Heart right ventricle (tissue), 16 donors: Measurements from ENCODE around the gene SYTL5. TPM values are rescaled to one million over a fixed set of nuclear protein-coding genes. Genes with fewer than 3 reads are reported as not detected.

ENCODE experiments used
- ATAC-seq, 8 donors: fragments of 200-7000 bp; cut with Tn5 transposase; one replicate each; pipeline ENCODE4 v1.9.1; 2020; ENCODE audit warnings: mild to moderate bottlenecking in 8 of 8, moderate library complexity in 8 of 8, moderate number of reproducible peaks in 1 of 8
- DNase-seq, 2 donors: peaks; one replicate each; pipeline ENCODE4 v3.0.0-alpha.2; 2020
- H3K27ac ChIP-seq, 10 donors: fragments of 200-600 bp; sonication (generic) in 2 of 10; one replicate each; pipeline versions ENCODE4 v1.5.0 to v1.8.0; 2020 to 2022; ENCODE audit warnings: mild to moderate bottlenecking in 3 of 10
- H3K27me3 ChIP-seq, 7 donors: fragments of 200-600 bp; one replicate each; pipeline ENCODE4 v1.8.0; 2021 to 2022; ENCODE audit warnings: mild to moderate bottlenecking in 2 of 7
- H3K36me3 ChIP-seq, 9 donors: fragments of 200-600 bp; sonication (generic) in 1 of 9; one replicate each; pipeline versions ENCODE4 v1.5.0 to v1.8.0; 2020 to 2022; ENCODE audit warnings: mild to moderate bottlenecking in 2 of 9
- H3K4me1 ChIP-seq, 9 donors: fragments of 200-600 bp; sonication (generic) in 1 of 9; one replicate each; pipeline versions ENCODE4 v1.5.0 to v1.8.0; 2020 to 2022; ENCODE audit warnings: mild to moderate bottlenecking in 4 of 9
- H3K4me3 ChIP-seq, 10 donors: fragments of 200-600 bp; sonication (generic) in 2 of 10; one replicate each; pipeline versions ENCODE4 v1.5.0 to v1.8.0; 2020 to 2022; ENCODE audit warnings: mild to moderate bottlenecking in 7 of 10, moderate library complexity in 2 of 10
- H3K9me3 ChIP-seq, 11 donors: fragments of 200-600 bp in 10 of 11; sonication (generic) in 2 of 11; one replicate each; pipeline versions ENCODE4 v1.5.0 to v1.8.0; 2013 to 2022; ENCODE audit warnings: mild to moderate bottlenecking in 2 of 11, control low read depth in 1 of 11, moderate library complexity in 1 of 11
- WGBS, 2 donors: extraction: QIAGEN DNeasy Blood & Tissue Kit; methylation state at CpG; one replicate each; pipeline ENCODE4 v1.1.7; 2013; ENCODE audit warnings: inconsistent platforms in 1 of 2; 5-methylcytosine and 5-hydroxymethylcytosine counted together
- intact Hi-C, 10 donors: fragments of 100-400 bp; cut with DNase I; formaldehyde crosslinking; loops; one replicate each; pipeline versions ENCODE4 v1.11.1 to v1.14.2; 2022
- polyA plus RNA-seq, 2 donors: library from polyadenylated mRNA; stranded (reverse); fragments of 200-250 nt; gene quantifications; one replicate each; pipeline ENCODE4 v1.2.3, GENCODE V29; 2013
- total RNA-seq, 10 donors: library from RNA; stranded (reverse); fragmentation: NEBNext Ultra II Directional in 3 of 10; extraction: Animal tissue kit (Norgen Biotek cat#: 25700) in 3 of 10; gene quantifications; one replicate each; pipeline versions ENCODE4 v1.2.1 to v1.2.4, GENCODE V29; 2021 to 2023
- TF ChIP-seq, protein P1 (sequence below), 9 donors: fragments of 200-600 bp; sonication (generic) in 2 of 9; IDR thresholded peaks; one replicate each; pipeline versions ENCODE4 v1.5.0 to v1.8.0; 2021 to 2022; ENCODE audit warnings: antibody characterized with exemption in 9 of 9, mild to moderate bottlenecking in 5 of 9, moderate library complexity in 1 of 9
- donor health status: Arrhythmogenic right ventricular cardiomyopathy.
- donor health status: ischemic (EF 13 %, LVEDD 7.1; RV severe dilation, severe dysfunction).
- donor health status: healthy with polysubstance abuse.
- donor health status: DM: no; HTN: yes; CAD: no.
- donor health status: DM: no; HTN: no; CAD: no.
- donor health status: ischemic (EF 25% LVEDD 6.9; RV normal size, moderate dysfunction).
- donor health status: ischemic (EF 25% LVEDD 5.7; RV mildly dilated, moderate dysfunction).
- donor health status: healthy.
- donor health status: DM: yes; HTN: yes; CAD: no.
- donor health status: Ischemic cardiomyopathy.
- donor health status: ischemic (EF 35%, LVEDD 5.7; RV mildly dilated, moderate dysfunction).
- donor health status: nonischemic (EF 11% LVEDD 7.7; RV severe dilation, severe dysfunction).
- donor health status: DM: yes; HTN: yes; CAD: no.
- donor health status: PGD.
- donor health status: ischemic (EF 29% LVEDD 5.4; RV normal size, mild dysfunction).
- donor health status: nonischemic (EF 23%, LVEDD 6.1; RV moderate dilation, normal function).

The SYTL5 gene
- total and polyA plus RNA-seq, 12 donors, result 0.03 to 3.2 (median 0.45) TPM; not detected in 3

DNA sequence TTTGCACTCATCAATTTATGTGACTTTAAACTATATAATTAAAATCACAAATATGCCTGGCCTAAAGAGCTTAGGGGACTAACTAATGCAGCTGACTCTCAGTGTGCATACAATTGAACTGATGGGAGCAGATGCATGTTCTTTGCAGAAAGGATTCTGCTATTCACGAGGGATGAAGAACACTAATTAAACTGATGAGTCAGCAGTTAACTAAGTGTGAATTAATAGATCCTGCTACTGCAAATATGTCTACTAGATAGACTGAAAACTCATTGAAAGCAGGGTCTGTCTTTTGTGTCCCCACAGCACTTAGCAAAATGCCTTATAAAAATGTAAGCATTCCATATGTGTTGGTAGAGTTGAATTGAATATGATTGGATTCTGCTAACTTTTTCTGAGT lies 110.4 kb downstream of the SYTL5 start:
- DNase-seq (no peak), ATAC-seq (no peak)
- Histone ChIP-seq H3K4me1 (no peaks in the 10 kb centered on the region), H3K27ac (no peak overlapping the region), H3K36me3 (no peaks in the 10 kb centered on the region), H3K9me3 (no peaks in the 10 kb centered on the region), H3K4me3 (no peak overlapping the region), H3K27me3 (peaks cover 0 to 11% (median 0%) of the 10 kb centered on the region in 7 donors)
- 71 to 75% methylated on average over 1 of the region's 1 CpG for WGBS, 2 donors
- TF ChIP-seq, protein P1, sequence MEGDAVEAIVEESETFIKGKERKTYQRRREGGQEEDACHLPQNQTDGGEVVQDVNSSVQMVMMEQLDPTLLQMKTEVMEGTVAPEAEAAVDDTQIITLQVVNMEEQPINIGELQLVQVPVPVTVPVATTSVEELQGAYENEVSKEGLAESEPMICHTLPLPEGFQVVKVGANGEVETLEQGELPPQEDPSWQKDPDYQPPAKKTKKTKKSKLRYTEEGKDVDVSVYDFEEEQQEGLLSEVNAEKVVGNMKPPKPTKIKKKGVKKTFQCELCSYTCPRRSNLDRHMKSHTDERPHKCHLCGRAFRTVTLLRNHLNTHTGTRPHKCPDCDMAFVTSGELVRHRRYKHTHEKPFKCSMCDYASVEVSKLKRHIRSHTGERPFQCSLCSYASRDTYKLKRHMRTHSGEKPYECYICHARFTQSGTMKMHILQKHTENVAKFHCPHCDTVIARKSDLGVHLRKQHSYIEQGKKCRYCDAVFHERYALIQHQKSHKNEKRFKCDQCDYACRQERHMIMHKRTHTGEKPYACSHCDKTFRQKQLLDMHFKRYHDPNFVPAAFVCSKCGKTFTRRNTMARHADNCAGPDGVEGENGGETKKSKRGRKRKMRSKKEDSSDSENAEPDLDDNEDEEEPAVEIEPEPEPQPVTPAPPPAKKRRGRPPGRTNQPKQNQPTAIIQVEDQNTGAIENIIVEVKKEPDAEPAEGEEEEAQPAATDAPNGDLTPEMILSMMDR (IDR thresholded peaks at IDR 0.05), result no peak
- intact Hi-C loops, result no loop called here

DNA sequence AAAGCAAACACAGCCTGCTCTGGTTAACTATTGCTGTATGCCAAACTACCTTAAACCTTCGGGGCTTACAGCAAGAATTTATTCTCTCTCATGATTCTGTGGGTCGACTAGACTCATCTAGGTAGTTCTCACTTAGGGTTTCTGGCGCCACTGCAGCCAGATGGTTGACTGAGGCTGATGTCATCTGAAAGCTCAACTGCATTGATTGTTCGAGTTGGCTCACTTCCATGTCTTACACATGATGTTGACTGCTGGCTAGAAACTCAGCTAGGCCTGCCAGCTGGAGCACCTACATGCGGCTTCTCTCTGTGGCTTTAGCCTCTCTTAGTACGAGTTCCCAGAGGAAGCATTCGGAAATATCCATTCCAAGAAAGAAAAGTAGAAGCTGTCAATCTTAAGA lies 111.1 kb downstream of the SYTL5 start:
- ATAC-seq (no peak), DNase-seq (no peak)
- no peak overlapping the region for H3K4me3 ChIP-seq
- intact Hi-C loops, result no loop called here
- H3K9me3 ChIP-seq, result no peaks in the 10 kb centered on the region
- 62 to 83% methylated on average over 7 of the region's 7 CpGs for WGBS, 2 donors
- H3K36me3 ChIP-seq, result no peaks in the 10 kb centered on the region
- no peak overlapping the region for H3K27ac ChIP-seq
- H3K4me1 ChIP-seq, result no peaks in the 10 kb centered on the region
- TF ChIP-seq, protein P1 (IDR thresholded peaks at IDR 0.05), result no peak
- peaks cover 0 to 12% (median 0%) of the 10 kb centered on the region in 7 donors for H3K27me3 ChIP-seq

DNA sequence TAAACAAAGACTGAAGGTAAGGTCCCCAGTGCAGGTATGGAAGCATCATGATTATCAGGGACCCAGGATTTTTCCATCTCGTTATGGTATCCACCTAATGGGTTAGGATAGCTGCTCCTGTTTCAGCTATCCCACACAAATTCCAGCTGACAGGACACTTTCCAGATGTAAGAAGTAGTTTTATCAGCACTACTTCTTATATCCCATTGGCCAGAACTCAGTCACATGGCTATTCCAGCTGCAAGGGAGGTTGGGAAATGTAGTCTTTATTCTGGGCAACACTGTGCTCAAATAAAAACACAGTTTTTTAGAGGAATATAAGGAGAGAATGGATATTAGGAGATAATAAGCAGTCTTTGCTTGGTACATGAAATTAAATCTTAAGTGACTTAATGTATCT lies 117.6 kb downstream of the SYTL5 start:
- no peaks in the 10 kb centered on the region for H3K9me3 ChIP-seq
- intact Hi-C loops, result no loop called here
- no peaks in the 10 kb centered on the region for H3K4me1 ChIP-seq
- no peak overlapping the region for H3K27ac ChIP-seq
- ATAC-seq (no peak), DNase-seq (no peak)
- peaks cover 0 to 27% (median 0%) of the 10 kb centered on the region in 7 donors for H3K27me3 ChIP-seq
- TF ChIP-seq, protein P1 (IDR thresholded peaks at IDR 0.05), result no peak
- H3K4me3 ChIP-seq, result no peak overlapping the region
- 36 to 93% methylated on average over 1 of the region's 1 CpG for WGBS, 2 donors
- H3K36me3 ChIP-seq, result no peaks in the 10 kb centered on the region

DNA sequence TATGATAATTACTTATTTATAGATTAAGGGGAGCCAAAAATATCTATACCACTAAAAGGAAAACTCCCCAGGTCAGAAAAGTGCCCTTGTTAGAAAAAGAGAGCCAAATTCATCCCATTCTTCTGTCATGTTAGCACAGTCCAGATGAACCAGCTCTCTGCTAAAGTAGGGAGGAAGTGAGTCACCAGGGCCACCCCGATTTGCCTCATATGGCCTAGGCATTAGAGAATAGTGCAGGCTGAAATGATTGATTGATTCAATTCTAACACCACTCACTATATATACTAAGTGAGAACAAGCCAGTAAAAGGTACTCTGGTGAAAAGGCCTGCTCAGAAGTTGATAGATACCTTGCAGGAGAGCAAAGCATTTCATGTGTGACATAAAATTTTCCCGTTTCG lies 119.8 kb downstream of the SYTL5 start:
- no peak overlapping the region for H3K27ac ChIP-seq
- no peaks in the 10 kb centered on the region for H3K9me3 ChIP-seq
- DNase-seq, result no peak
- peaks cover 0 to 36% (median 0%) of the 10 kb centered on the region in 7 donors for H3K27me3 ChIP-seq
- TF ChIP-seq, protein P1 (IDR thresholded peaks at IDR 0.05), result no peak
- H3K36me3 ChIP-seq, result no peaks in the 10 kb centered on the region
- no peak for ATAC-seq
- no peaks in the 10 kb centered on the region for H3K4me1 ChIP-seq
- no peak overlapping the region for H3K4me3 ChIP-seq
- 86 to 92% methylated on average over 3 of the region's 3 CpGs for WGBS, 2 donors
- intact Hi-C loops, result no loop called here
